Tongue (tissue), 2 donors: ENCODE data around the gene TIGD1. TPM values are rescaled to one million over a fixed set of nuclear protein-coding genes. Genes with fewer than 3 reads are reported as not detected.
"Not testable (repeated sequence)": the region's sequence is repeated elsewhere in the genome, so short reads cannot be mapped to it uniquely, and the experiment has no call there.

Source experiments
- DNase-seq: peaks from one replicate; pipeline ENCODE4 v3.0.0-alpha.2; 2015
- total RNA-seq: library from RNA; depleted of rRNA; stranded (reverse); fragments of >200 nt; gene quantifications from one replicate; pipeline ENCODE4 v1.2.3, GENCODE V29; 2014

Gene TIGD1
- total RNA-seq, 1 donor from 2014 or later: 4.6 TPM

DNA sequence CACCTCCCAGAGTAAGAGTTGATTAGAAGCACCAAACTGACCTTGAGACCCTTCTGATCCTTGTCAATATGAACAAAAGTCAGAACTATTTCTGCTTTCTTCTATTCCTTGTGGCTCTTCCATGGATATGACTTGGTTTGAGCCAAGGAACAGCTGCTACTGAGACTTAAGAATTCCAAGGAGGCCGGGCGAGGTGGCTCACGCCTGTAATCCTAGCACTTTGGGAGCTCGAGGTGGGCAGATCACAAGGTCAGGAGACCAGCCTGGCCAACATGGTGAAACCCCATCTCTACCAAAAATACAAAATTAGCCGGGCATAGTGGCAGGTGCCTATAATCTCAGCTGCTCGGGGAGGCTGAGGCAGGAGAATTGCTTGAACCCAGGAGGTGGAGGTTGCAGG, 20.1 kb upstream of the TIGD1 start:
- DNase-seq: not testable (repeated sequence)

DNA sequence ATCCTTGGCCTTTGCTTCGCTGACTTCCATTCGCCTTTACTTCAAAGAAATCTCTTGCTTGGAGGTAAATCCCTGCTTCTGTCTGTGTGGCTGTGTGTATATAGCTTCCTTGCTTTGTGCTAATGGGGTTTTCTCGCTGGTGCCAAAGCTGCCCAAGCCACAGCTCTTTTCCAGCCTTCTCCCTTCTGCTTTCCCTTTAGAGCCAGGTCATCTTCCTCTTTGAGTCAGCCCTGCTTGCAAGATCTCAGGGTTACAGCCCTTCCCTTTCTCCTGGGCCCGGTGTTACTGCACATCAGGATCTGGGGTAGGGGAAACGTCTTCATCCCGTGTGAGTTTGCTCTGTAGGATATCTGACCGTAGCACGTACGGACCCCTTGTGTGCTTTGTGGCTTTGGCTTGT, 19.2 kb upstream of the TIGD1 start:
- DNase-seq: no peak

DNA sequence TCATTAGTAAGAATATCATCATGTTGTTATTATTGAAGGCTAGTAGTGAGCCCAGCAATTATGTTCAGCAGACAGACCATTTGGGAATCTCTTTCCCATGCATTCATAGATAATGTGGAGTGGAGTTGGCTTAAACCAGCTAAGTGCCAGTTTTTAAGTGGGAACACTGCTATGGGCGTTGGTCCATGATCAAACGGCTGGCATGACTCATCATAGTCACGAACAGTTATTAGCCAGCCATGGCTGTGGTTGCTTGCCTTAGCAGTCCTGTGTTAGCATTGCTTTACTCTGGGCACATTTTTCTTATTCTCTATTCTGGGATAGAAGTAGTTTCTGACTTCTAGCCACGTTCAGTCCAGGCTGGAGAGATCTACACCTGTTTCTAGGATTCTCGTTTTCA, 17.8 kb upstream of the TIGD1 start:
- DNase-seq: no peak

DNA sequence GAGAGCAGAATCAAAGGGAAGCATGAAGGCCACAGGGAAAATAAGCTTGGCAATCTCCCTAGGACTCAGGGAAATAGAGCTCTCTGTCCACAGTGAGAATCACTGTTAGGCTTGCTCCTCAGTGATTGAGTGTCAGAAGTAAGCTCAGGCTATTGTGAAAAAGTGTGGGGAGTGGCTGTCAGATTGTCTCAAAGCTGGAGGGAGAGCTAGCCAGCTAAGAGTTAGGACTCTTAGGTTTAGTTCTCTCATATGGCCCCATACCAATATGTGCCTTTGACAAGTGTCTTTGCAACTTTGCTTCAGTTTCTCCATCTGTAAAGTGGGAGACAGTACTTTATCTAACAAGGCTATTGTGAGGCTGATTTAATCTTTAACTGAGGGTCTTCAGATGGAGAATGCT, 17.4 kb upstream of the TIGD1 start:
- no peak for DNase-seq

DNA sequence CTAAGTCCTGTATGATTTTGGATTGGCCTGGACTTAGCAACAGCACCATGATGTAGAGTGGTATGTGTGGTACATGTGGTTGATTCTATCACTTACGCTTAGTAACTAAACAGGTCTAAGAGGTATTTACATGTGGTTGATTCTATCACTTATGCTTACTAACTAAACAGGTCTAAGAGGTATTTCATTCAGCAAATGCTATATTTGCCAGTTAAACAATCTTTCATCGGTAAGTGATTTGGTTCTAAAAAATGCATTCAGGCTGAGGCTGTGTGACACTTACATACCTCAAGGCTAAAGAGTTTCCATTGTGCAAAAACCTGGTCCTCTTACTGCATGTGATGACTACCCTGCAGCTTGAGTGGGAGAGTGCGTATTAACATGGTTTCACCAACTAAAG, 13.2 kb upstream of the TIGD1 start:
- no peak for DNase-seq

DNA sequence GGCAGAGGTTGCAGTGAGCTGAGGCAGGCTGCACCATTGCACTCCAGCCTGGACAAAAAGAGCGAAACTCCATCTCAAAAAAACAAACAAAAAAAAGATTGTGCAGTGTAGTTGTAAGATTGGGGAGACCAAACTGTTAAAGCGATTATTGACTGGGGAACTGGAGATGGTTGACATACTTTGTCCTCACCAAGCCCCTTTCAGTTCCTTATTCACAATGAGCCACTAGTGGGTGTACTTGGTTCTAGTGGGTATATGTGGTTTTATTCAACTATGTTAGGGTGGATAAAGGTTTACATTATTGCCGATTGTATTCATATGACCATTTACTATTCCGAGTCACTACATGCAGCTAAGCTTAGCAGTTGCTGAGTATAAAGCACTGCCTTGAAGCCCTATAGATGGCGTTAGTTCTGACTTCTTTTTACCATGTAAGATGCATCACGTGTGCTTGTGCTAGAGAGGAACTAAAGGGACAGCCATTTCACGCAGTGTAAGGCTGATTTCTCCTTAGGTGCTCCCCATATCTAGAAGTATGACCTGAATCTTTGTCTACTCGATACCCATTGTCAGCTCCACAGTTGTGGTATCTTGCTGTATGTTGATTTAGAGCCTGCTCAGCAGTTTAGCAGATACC, 12.3 kb upstream of the TIGD1 start:
- DNase-seq: no peak

DNA sequence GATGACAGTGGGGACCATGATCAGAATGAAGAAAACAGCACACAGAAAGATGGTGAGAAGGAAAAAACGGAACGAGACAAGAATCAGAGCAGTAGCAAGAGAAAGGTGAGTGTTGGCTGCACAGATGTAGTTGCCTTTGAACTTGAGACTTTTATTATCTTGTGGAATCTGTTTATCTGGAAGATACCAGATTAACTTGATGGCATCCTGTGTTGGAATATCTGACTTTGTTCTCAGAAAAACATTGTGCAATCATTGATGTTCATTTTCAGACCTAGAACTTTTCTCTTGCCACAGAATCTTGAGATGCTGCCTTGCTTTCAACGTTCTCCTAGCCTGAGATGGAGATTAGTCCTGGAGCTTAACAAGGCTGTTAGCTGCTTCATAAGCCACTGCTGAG, 6.1 kb upstream of the TIGD1 start:
- no peak for DNase-seq

DNA sequence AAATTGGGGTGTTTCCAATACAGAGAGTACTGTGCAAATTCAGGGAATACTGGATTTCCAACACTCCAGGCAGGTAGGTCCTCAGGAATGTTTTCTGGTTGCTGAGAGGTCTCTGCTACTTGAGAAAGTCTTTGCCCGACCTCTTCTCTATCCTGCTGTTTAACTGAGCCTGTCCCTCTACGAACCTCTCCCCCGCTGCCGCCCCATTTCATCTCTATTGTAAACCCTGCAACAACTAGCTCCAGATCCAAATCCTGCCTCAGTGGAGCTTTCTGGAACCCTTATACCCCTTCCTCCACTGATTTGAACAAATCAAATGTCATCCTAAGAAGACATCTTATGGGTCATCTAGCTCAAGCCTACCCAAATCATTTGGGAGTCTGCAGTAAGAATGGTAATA, 1.4 kb upstream of the TIGD1 start:
- no peak for DNase-seq

DNA sequence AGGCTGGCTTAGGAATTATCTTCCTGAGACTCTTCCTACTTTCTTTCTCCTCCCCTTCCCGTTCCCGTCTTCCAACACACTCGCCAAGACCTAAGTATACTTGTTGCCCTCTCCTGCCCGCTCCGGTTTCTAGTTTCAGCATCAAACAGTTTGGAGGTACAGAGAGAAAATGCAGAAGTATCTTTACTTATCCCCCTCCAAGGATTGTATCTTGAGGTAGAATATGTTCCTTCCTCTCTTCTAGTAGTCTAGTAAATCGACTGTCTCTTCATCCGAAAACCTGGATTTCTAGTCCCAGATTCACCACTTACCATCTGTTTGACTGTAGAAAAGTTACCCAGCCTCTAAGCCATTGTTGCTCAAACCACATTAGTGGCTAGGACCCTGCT, 887 bp upstream of the TIGD1 start:
- no peak for DNase-seq

DNA sequence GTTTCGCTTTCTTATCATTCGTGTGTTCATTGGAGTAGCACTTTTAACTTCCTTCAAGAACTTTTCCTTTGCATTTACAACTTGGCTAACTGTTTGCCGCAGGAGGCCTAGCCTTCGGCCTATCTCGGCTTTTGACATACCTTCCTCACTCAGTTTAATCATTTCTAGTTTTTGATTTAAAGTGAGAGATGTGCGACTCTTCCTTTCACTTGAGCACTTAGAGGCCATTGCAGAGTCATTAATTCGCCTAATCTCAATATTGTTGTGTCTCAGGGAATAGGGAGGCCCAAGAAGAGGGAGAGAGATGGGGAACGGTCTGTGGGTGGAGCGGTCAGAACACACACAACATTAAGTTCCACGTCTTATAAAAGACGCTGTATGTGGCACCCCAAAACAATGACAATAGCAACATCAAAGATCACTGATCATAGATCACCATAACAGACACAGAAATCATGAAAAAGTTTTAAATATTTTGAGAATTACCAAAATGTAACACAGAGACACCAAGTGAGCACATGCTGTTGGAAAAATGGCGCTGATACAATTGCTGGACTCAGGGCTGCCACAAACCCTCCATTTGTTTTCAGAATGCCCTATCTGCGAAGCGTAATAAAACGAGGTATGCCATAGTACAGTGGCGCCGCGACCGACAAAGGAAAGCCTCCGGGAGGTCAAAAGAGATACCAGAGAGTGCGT, 553 bp downstream of the TIGD1 start:
- DNase-seq: no peak

DNA sequence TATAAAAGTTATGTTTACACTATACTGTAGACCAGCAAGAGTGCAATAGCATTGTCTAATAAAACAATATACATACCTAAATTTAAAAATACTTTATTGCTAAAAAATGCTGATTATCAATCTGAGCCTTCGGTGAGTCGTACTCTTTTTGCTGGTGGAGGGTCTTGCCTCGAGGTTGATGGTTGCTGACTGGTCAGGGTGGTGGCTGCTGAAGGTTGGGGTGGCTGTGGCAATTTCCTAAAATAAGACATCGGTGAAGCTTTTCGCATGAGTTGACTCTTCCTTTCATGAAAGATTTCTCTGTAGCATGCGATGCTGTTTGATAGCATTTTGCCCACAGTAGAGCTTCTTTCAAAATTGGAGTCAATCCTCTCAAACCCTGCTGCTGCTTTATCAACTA, 2.4 kb downstream of the TIGD1 start:
- no peak for DNase-seq

DNA sequence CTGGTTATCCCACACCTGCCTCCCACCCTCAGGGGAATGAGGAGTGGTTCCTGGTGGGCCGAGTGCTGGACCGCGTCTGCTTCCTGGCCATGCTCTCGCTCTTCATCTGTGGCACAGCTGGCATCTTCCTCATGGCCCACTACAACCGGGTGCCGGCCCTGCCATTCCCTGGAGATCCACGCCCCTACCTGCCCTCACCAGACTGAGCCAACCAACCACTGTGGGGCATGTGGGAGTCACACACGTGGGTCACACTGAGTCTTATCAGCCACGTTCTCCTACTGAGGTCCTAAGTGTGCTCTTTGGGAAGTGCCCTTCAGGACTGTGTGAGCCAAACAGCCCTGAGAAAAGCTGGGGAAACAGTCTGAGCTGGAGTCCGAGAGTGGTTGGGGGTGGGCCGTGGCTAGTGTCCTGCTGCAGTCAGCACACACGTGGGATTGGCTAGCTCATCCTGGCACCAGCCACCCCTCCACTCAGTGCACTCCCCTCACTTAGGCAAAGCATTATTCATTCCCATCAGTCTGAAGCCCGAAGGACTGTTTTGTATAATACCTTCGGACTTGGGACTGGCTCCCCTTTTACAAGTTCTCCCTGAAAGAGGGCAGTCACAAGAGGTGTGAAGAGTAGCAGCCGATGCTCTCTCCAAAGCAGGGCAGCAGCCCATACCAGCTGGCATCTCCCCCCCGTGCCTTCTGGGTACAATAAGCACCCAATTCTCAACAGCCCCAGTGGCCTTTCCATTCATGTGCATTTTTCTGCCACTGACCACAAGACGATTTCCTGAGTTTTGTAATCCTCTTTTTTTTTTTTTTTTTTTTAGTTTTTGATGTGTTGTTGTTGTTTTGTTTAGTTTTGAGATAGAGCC, 4.6 kb downstream of the TIGD1 start:
- DNase-seq: no peak

DNA sequence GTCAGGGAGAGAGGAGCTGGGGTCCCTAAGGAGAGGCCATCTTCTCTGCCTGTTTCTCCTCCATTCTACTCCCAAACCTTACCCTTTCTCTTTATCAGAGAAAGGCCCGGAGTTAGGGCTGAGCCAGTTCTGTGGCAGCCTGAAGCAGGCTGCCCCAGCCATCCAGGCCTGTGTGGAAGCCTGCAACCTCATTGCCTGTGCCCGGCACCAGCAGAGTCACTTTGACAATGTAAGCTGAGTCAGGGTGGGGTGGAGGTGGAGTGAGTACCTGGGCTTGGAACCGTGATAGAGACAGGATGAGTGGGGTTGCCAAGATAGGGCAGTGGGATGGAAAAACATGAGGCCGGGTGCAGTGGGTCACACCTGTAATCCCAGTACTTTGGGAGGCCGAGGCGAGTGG, 5.7 kb downstream of the TIGD1 start:
- DNase-seq: no peak

DNA sequence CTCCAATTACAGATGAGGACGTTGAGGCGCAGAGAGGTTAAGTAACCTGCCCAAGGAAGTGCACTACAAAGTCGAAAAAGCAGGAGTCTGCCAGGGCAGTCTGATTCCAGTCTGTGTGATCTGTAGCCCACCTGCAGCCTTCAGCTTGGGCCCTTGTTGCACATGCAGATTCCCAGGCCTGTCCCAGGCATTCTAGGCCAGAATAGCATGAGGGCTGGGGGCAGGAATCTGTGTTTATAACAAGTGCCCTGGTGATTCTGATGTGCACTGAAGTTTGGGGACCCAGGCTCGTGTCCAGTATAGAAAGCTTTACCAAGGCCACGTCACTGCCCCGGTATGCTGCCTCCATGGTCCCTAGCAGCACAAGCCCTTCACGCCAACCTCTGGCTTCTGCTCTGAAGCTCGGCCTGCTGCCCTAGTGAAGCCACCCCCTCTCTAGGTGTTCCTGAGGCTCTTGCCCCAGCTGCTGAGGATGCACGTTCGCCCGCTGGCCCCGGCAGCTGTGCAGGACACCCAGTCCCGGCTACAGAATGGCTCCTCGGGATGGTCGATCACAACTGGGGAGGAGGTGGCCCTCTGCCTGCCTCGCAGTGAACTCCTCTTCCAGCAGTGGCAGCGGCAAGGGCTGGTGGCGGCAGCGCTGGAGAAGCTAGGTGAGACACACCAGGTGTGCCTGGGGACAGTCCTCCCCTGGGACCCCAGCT, 6.3 kb downstream of the TIGD1 start:
- DNase-seq: no peak

DNA sequence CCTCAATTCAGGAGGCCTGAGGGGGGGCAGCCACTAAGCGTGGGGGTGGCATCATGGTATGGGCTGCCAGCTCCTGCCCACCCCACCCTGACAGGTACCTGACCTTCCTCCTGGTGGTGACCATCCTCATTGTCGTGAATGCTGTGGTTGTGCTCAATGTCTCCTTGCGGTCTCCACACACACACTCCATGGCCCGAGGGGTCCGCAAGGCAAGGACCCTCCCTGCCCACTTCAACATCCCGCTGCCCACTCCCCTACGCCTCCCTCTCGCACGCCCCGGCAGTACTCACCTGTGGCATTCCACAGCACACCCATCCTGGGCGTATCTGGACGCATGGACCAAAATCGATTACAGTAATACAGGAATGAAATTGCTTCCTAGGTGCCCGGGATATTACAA, 6.9 kb downstream of the TIGD1 start:
- no peak for DNase-seq

DNA sequence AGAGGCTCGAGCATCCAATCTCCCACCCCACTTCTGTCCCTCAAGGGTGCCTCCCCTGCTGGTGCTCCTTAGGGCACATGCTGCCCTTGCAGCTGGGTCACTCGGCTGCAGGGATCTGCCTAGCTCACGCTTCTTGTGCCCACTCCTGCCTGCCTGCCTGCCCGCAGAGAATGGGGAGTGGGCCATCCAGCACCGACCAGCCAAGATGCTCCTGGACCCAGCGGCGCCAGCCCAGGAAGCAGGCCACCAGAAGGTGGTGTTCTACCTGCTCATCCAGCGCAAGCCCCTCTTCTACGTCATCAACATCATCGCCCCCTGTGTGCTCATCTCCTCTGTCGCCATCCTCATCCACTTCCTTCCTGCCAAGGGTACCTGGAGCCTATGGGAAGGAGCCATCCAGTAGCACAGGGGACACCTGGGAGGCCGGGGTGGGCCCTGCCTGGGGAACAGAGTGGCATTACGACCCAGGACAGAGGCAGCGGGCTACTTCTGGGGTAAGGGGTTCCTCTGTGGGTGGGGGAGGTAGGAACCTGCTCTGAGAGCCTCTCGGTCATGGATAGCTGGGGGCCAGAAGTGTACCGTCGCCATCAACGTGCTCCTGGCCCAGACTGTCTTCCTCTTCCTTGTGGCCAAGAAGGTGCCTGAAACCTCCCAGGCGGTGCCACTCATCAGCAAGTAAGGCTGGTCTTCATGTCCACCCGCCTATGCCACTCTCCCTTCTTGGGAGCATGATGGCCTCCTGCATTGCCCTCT, 7.5 kb downstream of the TIGD1 start:
- DNase-seq: no peak

DNA sequence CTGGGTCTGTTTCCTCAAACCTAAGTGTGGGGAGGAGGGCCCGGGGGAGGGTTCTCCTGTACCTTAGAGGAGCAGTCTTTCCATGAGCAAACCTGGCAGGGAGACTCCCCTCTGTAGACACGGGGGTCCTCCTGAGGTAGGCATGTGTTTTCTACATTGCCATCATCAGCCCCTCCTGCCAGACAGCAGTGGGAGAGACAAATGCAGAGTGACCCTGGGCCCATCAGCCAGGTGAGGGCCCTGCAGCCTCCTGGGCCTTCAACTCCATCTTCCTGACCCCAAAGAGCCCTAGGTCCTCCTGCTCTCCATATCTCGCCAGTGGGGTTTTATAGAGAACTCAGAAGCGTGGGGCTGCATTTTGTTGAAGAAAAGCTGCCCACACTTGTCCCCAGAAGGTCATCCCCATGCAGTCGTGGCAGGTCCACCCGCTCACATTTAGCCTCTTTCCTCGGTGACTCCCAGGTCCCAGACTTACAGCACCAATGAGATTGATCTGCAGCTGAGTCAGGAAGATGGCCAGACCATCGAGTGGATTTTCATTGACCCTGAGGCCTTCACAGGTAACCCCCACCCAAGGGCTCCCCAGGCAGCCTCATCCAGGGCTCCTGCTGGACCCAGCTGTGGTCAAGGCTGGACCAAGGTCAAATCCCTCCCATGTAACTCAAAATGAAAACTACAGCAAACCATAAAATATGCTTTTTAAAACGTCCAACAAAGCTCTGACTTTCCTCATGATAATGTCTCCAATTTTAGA, 8.2 kb downstream of the TIGD1 start:
- no peak for DNase-seq

DNA sequence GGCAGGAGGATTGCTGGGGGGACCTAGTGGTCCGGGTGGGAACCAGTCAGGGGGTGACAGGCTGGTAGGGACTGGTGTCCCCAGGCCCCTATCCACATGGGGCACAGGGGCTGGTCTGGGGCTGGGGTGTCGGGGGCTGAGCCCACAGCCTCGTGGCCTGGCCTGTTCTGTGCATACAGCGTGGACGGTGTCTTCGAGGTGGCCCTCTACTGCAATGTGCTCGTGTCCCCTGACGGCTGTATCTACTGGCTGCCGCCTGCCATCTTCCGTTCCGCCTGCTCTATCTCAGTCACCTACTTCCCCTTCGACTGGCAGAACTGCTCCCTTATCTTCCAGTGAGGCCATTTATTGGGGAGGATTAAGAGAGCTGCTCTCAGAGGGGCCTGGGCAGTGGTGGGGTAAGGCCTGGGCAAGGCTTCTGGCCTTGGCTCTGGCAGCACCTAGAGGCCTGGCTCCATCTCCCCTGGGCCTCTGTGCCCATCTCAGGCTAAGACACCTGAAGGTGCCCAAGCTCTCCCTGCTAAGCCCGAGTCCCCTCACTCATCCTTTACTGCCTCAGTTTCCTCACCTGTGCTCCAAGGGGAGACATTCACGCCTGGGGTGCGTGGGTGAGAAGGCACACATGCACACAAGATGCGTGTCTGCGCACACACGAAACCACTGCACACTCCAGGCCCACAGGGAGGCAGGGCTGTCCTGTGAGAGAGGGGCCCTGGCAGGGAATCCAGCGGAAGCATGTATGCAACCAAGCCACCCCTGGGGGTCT, 9.0 kb downstream of the TIGD1 start:
- DNase-seq: no peak

DNA sequence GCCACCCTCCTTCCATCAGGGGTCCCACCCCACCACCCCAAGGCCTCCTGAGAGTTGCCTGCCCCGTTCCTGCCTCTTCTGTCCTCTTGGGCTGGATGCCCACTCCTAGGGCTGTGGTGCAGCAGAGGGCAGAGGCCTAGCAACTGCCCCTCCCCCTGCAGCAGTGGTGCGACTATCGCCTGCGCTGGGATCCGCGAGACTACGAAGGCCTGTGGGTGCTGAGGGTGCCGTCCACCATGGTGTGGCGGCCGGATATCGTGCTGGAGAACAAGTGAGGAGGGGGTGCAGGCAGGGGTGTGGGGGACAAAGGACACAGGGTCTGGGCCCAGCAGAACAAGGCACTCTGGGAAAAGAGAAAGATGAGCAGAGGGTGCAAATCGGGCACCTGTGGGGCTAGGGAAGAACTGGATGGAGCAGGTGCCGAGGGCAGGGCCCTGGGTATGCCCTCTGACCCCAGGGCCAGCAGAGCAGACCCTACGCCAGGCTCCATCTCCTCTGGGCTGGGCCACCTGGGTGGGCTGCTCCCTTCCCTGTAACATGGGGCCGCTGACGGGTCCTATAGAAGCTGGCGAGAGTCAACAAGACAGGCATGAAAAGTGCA, 9.8 kb downstream of the TIGD1 start:
- no peak for DNase-seq
